HEK293 (cell line): ENCODE data around the gene SLC18A2.

ENCODE experiments used
- CTCF ChIA-PET: fragments of 350-600 bp; formaldehyde crosslinking; extraction: SDS; loops from one replicate; lab custom pipeline; 2021; ENCODE audit warnings: antibody characterized with exemption; lab: Yijun Ruan, JAX
- POLR2A ChIA-PET: fragments of 300-600 bp; formaldehyde crosslinking; extraction: SDS; loops from one replicate; lab custom pipeline; 2020; ENCODE audit warnings: antibody characterized with exemption, inconsistent platforms; lab: Yijun Ruan, JAX
- H3K27ac ChIP-seq: fragments of 200-500 bp; sonication (Bioruptor generic); 2 replicates; pipeline ENCODE4 v1.5.1; 2014; ENCODE audit warnings: low read depth, low read length, control low read depth, inconsistent platforms; ENCODE audit errors: extremely low read depth
- H3K36me3 ChIP-seq, 2 experiments: fragments of 200-500 bp in 1 of 2; sonication (Bioruptor generic) in 1 of 2; 1 replicate in 1 of 2; 2 replicates in 1 of 2; pipeline ENCODE4 v1.5.1; 2014 to 2017; ENCODE audit warnings: inconsistent platforms in 2 of 2, low read length in 2 of 2; ENCODE audit not compliant: control insufficient read depth in 2 of 2, insufficient read depth in 1 of 2
- H3K4me1 ChIP-seq: fragments of 200-500 bp; sonication (Bioruptor generic); 2 replicates; pipeline ENCODE4 v1.5.1; 2014; ENCODE audit warnings: mild to moderate bottlenecking, low read length, inconsistent platforms; ENCODE audit not compliant: control insufficient read depth, insufficient read depth
- H3K4me3 ChIP-seq: 2 replicates; pipeline ENCODE4 v1.5.1; 2011; ENCODE audit warnings: low read depth, mild to moderate bottlenecking, control low read depth, low read length, moderate library complexity
- H3K9me3 ChIP-seq: fragments of 200-500 bp; sonication (Bioruptor generic); 2 replicates; pipeline ENCODE4 v1.5.1; 2014; ENCODE audit warnings: low read depth, low read length, inconsistent platforms; ENCODE audit not compliant: control insufficient read depth, insufficient read depth
- BCL11B ChIP-seq: fragments of 450-650 bp; formaldehyde crosslinking; IDR thresholded peaks from 2 replicates; pipeline ENCODE4 v1.5.1; 2016; ENCODE audit warnings: low read depth, missing biosample characterization, missing genetic modification characterization
- KLF1 ChIP-seq: fragments of 450-650 bp; formaldehyde crosslinking; IDR thresholded peaks from 2 replicates; pipeline ENCODE4 v1.5.1; 2016; ENCODE audit warnings: missing biosample characterization, missing genetic modification characterization
- KLF16 ChIP-seq: fragments of 450-650 bp; formaldehyde crosslinking; IDR thresholded peaks from 2 replicates; pipeline ENCODE4 v1.5.1; 2017; ENCODE audit warnings: missing biosample characterization, missing genetic modification characterization
- OVOL3 ChIP-seq: fragments of 450-650 bp; formaldehyde crosslinking; IDR thresholded peaks from 2 replicates; pipeline ENCODE4 v1.5.1; 2016; ENCODE audit warnings: missing biosample characterization, missing genetic modification characterization
- SCRT2 ChIP-seq: fragments of 450-650 bp; formaldehyde crosslinking; IDR thresholded peaks from 2 replicates; pipeline ENCODE4 v1.5.1; 2016; ENCODE audit warnings: missing biosample characterization, missing genetic modification characterization
- TSHZ1 ChIP-seq: fragments of 450-650 bp; formaldehyde crosslinking; IDR thresholded peaks from 2 replicates; pipeline ENCODE4 v1.5.1; 2016; ENCODE audit warnings: missing biosample characterization, missing genetic modification characterization, borderline replicate concordance
- ZBTB10 ChIP-seq: fragments of 450-650 bp; formaldehyde crosslinking; IDR thresholded peaks from 2 replicates; pipeline ENCODE4 v1.5.1; 2016; ENCODE audit warnings: missing biosample characterization, missing genetic modification characterization
- ZBTB44 ChIP-seq: fragments of 450-650 bp; IDR thresholded peaks from 2 replicates; pipeline ENCODE4 v1.5.1; 2018; ENCODE audit warnings: missing biosample characterization, mild to moderate bottlenecking, missing genetic modification characterization
- ZBTB48 ChIP-seq: fragments of 450-650 bp; formaldehyde crosslinking; IDR thresholded peaks from 2 replicates; pipeline ENCODE4 v1.5.1; 2016; ENCODE audit warnings: missing biosample characterization, missing genetic modification characterization
- ZBTB7A ChIP-seq: fragments of 450-650 bp; formaldehyde crosslinking; IDR thresholded peaks from 2 replicates; pipeline ENCODE4 v1.5.1; 2016; ENCODE audit warnings: low read depth, missing biosample characterization, missing genetic modification characterization
- ZIC2 ChIP-seq: fragments of 450-650 bp; formaldehyde crosslinking; IDR thresholded peaks from 2 replicates; pipeline ENCODE4 v1.5.1; 2016; ENCODE audit warnings: missing biosample characterization, missing genetic modification characterization
- ZNF10 ChIP-seq: fragments of 450-650 bp; formaldehyde crosslinking; IDR thresholded peaks from 2 replicates; pipeline ENCODE4 v1.5.1; 2017; ENCODE audit warnings: missing biosample characterization, missing genetic modification characterization
- ZNF121 ChIP-seq: fragments of 450-650 bp; formaldehyde crosslinking; IDR thresholded peaks from 2 replicates; pipeline ENCODE4 v1.5.1; 2016; ENCODE audit warnings: missing biosample characterization, missing genetic modification characterization
- ZNF16 ChIP-seq: fragments of 450-650 bp; formaldehyde crosslinking; IDR thresholded peaks from 2 replicates; pipeline ENCODE4 v1.5.1; 2016; ENCODE audit warnings: low read depth, missing biosample characterization, missing genetic modification characterization
- ZNF266 ChIP-seq: fragments of 450-650 bp; formaldehyde crosslinking; IDR thresholded peaks from 2 replicates; pipeline ENCODE4 v1.5.1; 2016; ENCODE audit warnings: missing biosample characterization, missing genetic modification characterization, low read depth
- ZNF274 ChIP-seq, 2 experiments: fragments of 200-500 bp in 1 of 2; fragments of 450-650 bp in 1 of 2; sonication (Bioruptor generic) in 1 of 2; formaldehyde crosslinking in 1 of 2; IDR thresholded peaks; 2 replicates each; pipeline versions ENCODE4 v1.5.1 to v1.6.1; 2014 to 2016; ENCODE audit warnings: borderline replicate concordance in 1 of 2, inconsistent platforms in 1 of 2, low read length in 1 of 2, missing biosample characterization in 1 of 2, missing genetic modification characterization in 1 of 2
- ZNF350 ChIP-seq: fragments of 450-650 bp; formaldehyde crosslinking; IDR thresholded peaks from 2 replicates; pipeline ENCODE4 v1.5.0; 2017; ENCODE audit warnings: missing biosample characterization, mild to moderate bottlenecking, missing genetic modification characterization
- ZNF558 ChIP-seq: fragments of 450-650 bp; formaldehyde crosslinking; IDR thresholded peaks from 2 replicates; pipeline ENCODE4 v1.5.1; 2016; ENCODE audit warnings: missing biosample characterization, missing genetic modification characterization
- ZNF571 ChIP-seq: fragments of 450-650 bp; formaldehyde crosslinking; IDR thresholded peaks from 2 replicates; pipeline ENCODE4 v1.5.0; 2017; ENCODE audit warnings: missing biosample characterization, missing genetic modification characterization
- ZNF777 ChIP-seq: fragments of 450-650 bp; formaldehyde crosslinking; IDR thresholded peaks from 2 replicates; pipeline ENCODE4 v1.5.1; 2017; ENCODE audit warnings: missing biosample characterization, missing genetic modification characterization, borderline replicate concordance
- ZSCAN18 ChIP-seq: fragments of 450-650 bp; formaldehyde crosslinking; IDR thresholded peaks from 2 replicates; pipeline ENCODE4 v1.5.1; 2016; ENCODE audit warnings: missing biosample characterization, missing genetic modification characterization
- ZXDB ChIP-seq: fragments of 450-650 bp; formaldehyde crosslinking; IDR thresholded peaks from 2 replicates; pipeline ENCODE4 v1.5.1; 2016; ENCODE audit warnings: missing biosample characterization, missing genetic modification characterization
- TF ChIP-seq, protein P1 (sequence below): fragments of 450-650 bp; formaldehyde crosslinking; IDR thresholded peaks from 2 replicates; pipeline ENCODE4 v1.5.1; 2016; ENCODE audit warnings: missing biosample characterization, missing genetic modification characterization
- TF ChIP-seq, protein P2 (sequence below): fragments of 450-650 bp; formaldehyde crosslinking; IDR thresholded peaks from 2 replicates; pipeline ENCODE4 v1.5.1; 2016; ENCODE audit warnings: missing biosample characterization, missing genetic modification characterization

The SLC18A2 gene

DNA sequence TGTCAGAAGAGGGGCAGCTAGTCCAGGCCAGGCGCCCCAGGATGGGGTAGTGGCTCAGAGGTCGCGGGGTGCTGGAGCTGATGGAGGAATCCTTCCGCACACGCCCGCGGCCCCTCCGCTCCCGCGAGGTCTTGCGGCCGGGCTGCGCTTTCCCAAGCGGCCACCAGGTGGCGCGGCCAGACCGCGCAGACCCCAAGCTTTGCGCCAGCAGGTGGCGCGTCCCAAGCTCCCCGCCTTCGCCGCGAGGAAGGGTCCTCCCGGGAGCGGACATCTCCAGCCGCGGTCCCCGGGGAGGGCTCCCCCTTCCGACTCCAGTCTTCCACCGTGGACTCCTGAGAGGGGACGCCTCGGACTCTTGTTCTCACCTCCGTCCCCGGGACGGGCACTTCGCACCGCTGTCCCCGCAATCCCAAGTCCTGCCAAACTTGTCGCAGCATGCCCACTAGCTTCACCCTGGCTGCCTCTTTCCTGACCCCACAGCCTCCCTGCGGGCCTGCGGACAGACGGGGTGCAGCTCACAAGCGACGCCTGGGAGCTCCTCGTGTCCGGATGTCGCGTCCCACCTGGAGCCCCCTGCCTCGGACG is 24.2 kb upstream of the SLC18A2 start:
- H3K4me3 ChIP-seq, result peak overlapping the region; percentile 34
- H3K36me3 ChIP-seq, result no peaks in the 10 kb centered on the region
- ChIA-PET CTCF (interaction anchor here (0.6 to 4.9 kb wide), 71 partner anchors 10 to 1330 kb away, joined by 3 to 142 read pairs (median 5); no protein-coding TSS in a partner anchor), POLR2A (interaction anchor here (1.4 kb wide), 1 partner anchor 103 kb away, joined by 5 read pairs; no protein-coding TSS in a partner anchor)
- H3K9me3 ChIP-seq, result no peaks in the 10 kb centered on the region
- peaks cover 3% of the 10 kb centered on the region; the same call in 1 of the 2 replicates for H3K4me1 ChIP-seq
- peak overlapping the region; percentile 34; the same call in 1 of the 2 replicates for H3K27ac ChIP-seq
- peak; percentile 90 for TF ChIP-seq ZBTB10 (tag by site-specific recombination)
- no peak for TF ChIP-seq OVOL3 (tag by site-specific recombination)
- TF ChIP-seq ZSCAN18, result no peak
- TF ChIP-seq, protein P1, sequence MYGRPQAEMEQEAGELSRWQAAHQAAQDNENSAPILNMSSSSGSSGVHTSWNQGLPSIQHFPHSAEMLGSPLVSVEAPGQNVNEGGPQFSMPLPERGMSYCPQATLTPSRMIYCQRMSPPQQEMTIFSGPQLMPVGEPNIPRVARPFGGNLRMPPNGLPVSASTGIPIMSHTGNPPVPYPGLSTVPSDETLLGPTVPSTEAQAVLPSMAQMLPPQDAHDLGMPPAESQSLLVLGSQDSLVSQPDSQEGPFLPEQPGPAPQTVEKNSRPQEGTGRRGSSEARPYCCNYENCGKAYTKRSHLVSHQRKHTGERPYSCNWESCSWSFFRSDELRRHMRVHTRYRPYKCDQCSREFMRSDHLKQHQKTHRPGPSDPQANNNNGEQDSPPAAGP (tag by site-specific recombination), result peak; percentile 55; the same call in 1 of the 2 replicates
- TF ChIP-seq ZNF571 (tag by site-specific recombination), result no peak
- TF ChIP-seq ZNF121, result no peak
- 0 out of 2 replicates have a peak, but pooled peaks have one; percentile 12 for TF ChIP-seq ZNF777 (tag by site-specific recombination)
- peak; percentile 94 for TF ChIP-seq SCRT2 (tag by site-specific recombination)
- peak; percentile 59; the same call in 1 of the 2 replicates for TF ChIP-seq ZXDB (tag by site-specific recombination)
- TF ChIP-seq KLF1 (tag by site-specific recombination), result 0 out of 2 replicates have a peak, but pooled peaks have one; percentile 36
- peak; percentile 73; the same call in 1 of the 2 replicates for TF ChIP-seq BCL11B (tag by site-specific recombination)
- peak; percentile 57; the same call in 1 of the 2 replicates for TF ChIP-seq ZBTB48
- peak; percentile 94; the same call in 1 of the 2 replicates for TF ChIP-seq ZBTB7A (tag by site-specific recombination)
- no peak for TF ChIP-seq ZNF266 (tag by site-specific recombination)
- no peak for TF ChIP-seq ZNF16 (tag by site-specific recombination)
- TF ChIP-seq ZNF558, result no peak
- peak; percentile 24; the same call in 1 of the 2 replicates for TF ChIP-seq TSHZ1 (tag by site-specific recombination)
- TF ChIP-seq, protein P2, sequence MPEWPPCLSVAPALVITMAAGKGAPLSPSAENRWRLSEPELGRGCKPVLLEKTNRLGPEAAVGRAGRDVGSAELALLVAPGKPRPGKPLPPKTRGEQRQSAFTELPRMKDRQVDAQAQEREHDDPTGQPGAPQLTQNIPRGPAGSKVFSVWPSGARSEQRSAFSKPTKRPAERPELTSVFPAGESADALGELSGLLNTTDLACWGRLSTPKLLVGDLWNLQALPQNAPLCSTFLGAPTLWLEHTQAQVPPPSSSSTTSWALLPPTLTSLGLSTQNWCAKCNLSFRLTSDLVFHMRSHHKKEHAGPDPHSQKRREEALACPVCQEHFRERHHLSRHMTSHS (tag by site-specific recombination), result no peak
- TF ChIP-seq ZNF350 (tag by site-specific recombination), result no peak
- peak; percentile 37; the same call in 1 of the 2 replicates for TF ChIP-seq ZNF10
- peak; percentile 86 for TF ChIP-seq ZIC2 (tag by site-specific recombination)
- no peak for TF ChIP-seq ZNF274 (IDR thresholded peaks at IDR 0.05; ENCODE audit: low read length)
- TF ChIP-seq ZNF274 (tag by site-specific recombination; IDR thresholded peaks at IDR 0.05; ENCODE audit: borderline replicate concordance), result no peak
- peak; percentile 65 for TF ChIP-seq KLF16 (tag by site-specific recombination)
- peak; percentile 32; the same call in 1 of the 2 replicates for TF ChIP-seq ZBTB44 (tag by site-specific recombination)
